Fibroblast of villous mesenchyme (primary cell): ENCODE measurements around the gene PTPRM. TPM values are rescaled to one million over a fixed set of nuclear protein-coding genes. Genes with fewer than 3 reads are reported as not detected.

ENCODE experiments used
- DNase-seq: peaks from one replicate; pipeline ENCODE4 v3.0.0-alpha.2; 2010; ENCODE audit warnings: low read depth
- H3K4me3 ChIP-seq: 2 replicates; pipeline ENCODE4 v1.5.1; 2011; ENCODE audit warnings: low read depth, mild to moderate bottlenecking, low read length
- CTCF ChIP-seq: IDR thresholded peaks from 2 replicates; pipeline ENCODE4 v1.5.1; 2012; ENCODE audit warnings: low read depth, mild to moderate bottlenecking, low read length; ENCODE audit not compliant: insufficient read depth
- total RNA-seq: library from RNA; depleted of rRNA; stranded (reverse); fragments of >200 nt; gene quantifications from 2 replicates; pipeline ENCODE4 v1.2.3, GENCODE V29; 2012

PTPRM gene
- total RNA-seq, 1 donor = 56.1 TPM

DNA sequence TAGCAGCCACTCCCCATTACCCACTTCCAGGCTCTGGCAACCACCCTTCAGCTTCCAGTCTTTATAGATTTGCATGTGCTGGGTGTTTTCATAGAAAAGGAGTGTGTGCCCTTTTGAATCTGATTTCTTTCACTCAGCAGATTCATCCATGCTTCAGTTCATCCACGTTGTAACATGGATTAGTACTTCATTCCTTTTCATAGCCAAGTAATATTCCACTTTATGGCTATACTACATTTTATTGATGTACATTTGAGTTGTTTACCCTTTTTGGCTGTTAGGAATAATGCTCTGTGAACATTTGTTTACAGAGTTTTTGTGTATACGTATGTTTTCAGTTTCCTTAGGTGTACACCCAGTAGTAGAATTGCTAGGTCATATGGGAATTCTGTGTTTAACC is 836.6 kb downstream of the PTPRM start:
- no peak overlapping the region for H3K4me3 ChIP-seq
- DNase-seq = no peak
- TF ChIP-seq CTCF = no peak

DNA sequence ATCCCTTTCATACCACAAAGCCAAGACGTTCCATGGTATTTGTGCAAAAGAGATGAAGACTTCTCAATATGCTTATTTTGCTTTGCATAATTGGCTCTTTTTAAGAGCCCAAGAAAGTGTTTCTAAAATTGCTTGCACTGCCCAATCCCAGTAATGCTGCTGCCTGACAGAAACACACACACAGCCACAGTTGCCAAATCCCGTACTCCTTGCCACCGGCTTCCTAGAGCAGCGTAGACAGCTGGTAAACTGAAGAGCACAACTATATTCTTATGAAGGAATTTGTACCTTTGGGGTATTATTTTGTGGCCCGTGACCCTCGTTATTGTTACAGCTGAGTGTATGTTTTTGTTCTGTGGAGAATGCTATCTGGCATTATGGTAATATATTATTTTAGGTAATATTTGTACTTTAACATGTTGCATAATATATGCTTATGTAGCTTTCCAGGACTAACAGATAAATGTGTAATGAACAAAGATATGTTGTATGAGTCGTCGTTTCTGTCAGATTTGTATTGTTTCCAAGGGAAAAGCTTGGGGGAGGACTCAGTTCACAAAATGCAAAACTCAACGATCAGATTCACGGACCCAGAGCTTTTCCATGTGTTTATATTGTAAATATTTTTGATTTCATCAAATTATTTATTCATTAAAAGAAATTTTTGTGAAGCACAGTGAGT is 839.2 kb downstream of the PTPRM start:
- DNase-seq = no peak
- H3K4me3 ChIP-seq = no peak overlapping the region
- no peak for TF ChIP-seq CTCF

DNA sequence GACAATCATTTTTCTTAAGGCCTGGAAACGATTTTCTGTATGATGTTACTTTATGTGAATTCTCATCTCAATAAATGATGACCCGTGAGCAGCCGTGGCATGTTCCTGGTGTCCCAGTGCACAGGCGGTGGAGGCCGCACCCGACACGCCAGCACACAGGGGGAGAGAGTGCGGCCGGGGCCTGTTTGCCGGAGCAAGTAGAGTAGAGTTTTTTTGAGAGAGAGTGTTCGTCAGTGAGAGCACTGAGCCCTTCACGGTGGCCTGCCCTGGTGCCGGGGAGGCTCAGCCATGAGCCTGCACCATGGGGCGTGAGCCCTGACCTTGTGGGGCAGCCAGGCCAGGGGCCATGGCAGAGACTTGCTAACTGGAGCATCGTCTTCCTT is 839.7 kb downstream of the PTPRM start:
- DNase-seq = no peak
- no peak overlapping the region for H3K4me3 ChIP-seq
- no peak for TF ChIP-seq CTCF

DNA sequence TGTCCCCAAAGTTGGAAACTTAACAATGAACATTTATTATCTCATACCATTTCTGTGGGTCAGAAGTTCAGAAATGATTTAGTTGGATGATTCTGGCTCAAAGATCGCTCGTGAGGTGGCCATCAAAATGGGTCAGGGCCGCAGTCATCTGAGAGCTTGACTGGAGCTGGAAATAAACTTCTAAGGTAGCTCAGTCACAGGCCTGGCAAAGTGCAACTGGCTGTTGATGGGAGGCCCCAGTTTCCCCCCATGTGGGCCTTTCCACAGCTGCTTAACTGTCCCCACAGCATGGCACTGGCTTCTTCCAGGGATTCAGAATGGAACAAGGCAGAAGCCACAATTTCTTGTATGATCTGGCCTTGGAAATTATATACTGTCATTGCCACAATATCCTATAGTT is 842.0 kb downstream of the PTPRM start:
- H3K4me3 ChIP-seq = no peak overlapping the region
- TF ChIP-seq CTCF = no peak
- no peak for DNase-seq

GRCh38 chr18:8411492-8411891 is 844.4 kb downstream of the PTPRM start:
- DNase-seq = no peak
- H3K4me3 ChIP-seq = no peak overlapping the region
- no peak for TF ChIP-seq CTCF

GRCh38 chr18:8412117-8412516 is 845.0 kb downstream of the PTPRM start:
- TF ChIP-seq CTCF = no peak
- no peak overlapping the region for H3K4me3 ChIP-seq
- DNase-seq = no peak

DNA sequence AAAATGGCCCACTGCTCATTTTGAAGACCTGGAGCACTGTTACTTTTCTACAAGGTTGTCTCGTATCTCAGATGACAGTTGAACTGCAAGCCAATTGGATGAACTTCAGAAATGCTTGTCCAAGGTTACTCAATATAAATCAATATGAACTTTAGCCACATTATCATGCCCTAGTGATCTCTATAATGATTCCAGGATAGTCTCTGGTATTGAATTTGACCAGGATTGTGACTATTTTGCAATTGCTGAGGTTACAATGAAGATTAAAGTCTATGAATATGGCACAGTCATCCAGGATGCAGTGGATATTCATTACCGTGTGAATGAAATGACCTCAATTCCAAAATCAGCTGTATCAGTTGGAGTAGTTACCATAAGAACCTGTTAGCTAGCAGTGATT is 846.1 kb downstream of the PTPRM start:
- TF ChIP-seq CTCF = no peak
- H3K4me3 ChIP-seq = no peak overlapping the region
- no peak for DNase-seq
